ENCODE data around the gene ALPL.

The ALPL gene

DNA sequence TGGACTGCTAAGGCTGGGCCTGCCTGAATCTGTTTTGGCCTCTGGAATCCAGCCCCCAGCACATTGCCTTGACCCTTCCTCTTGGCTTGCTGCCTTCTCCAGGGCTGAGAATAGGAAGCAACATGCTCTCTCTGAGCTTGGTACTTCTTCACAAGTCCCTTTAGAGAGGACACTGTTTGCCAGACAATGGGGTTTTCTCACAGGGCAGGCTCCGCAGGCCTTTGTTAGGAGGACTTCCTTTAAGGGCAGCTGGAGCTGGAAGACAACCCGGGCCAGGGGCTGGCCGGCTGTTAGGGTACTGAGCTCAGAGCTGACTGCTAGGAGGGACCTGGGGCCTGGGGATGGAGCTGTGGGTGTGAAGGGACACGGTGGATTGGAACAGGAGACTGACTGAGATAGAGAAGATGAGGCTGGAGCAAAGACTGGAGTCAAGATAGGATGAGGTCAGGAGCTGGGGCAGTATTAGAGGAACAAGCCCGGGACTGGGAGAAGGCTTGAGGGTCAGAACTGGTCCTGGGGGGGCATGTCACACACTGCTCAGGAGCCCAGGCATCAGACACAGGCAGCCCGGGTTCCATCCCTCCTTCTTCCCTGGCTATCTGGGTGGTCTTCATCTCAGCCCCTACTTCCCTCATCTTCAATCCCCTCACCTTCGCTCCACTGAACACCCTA lies 5.4 kb upstream of the ALPL start:
- no peaks in the 10 kb centered on the region for H3K4me1 ChIP-seq (ENCODE audit: control insufficient read depth, insufficient read depth, low read length)
- H3K27ac ChIP-seq (ENCODE audit: extremely low read depth, low read depth, low read length): no peak overlapping the region
- POLR2A ChIA-PET: no interaction called here
- no peaks in the 10 kb centered on the region for H3K9me3 ChIP-seq (ENCODE audit: control insufficient read depth, insufficient read depth, low read depth, low read length)
- CTCF ChIA-PET: interaction anchor here (0.6 kb wide), 2 partner anchors 53 to 179 kb away, joined by 3 to 5 read pairs; no protein-coding TSS in a partner anchor
- H3K36me3 ChIP-seq (ENCODE audit: control insufficient read depth in 2 of 2, insufficient read depth in 1 of 2, low read length in 2 of 2): no peaks in the 10 kb centered on the region
- H3K4me3 ChIP-seq (ENCODE audit: low read depth, low read length): no peak overlapping the region
- TF ChIP-seq KLF10 (tag by site-specific recombination; IDR thresholded peaks at IDR 0.05) (no peak), SP3 (tag by site-specific recombination; IDR thresholded peaks at IDR 0.05) (no peak), ZNF157 (tag by site-specific recombination; IDR thresholded peaks at IDR 0.05) (peak; percentile 61)

DNA sequence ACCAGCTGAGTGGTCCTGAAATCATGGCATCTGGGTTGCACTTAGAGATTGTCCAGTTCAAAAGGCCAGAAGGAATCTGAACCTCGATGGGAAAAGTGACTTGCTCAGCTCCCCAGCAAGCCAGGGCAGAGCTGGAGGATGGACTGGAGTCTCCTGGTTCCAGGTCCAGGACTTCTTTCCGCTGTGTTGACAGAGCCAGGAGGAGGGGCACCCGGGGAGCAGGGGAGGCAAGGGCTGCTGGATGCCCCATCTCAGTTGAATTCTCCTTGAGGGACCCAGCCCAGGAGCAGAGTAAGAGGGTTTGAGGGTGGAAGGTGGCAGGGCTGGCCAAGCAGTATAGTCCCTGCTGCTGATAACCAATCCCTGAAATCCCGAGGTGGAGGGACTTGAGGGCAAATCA lies 2.4 kb upstream of the ALPL start:
- POLR2A ChIA-PET: no interaction called here
- H3K9me3 ChIP-seq (ENCODE audit: control insufficient read depth, insufficient read depth, low read depth, low read length): no peaks in the 10 kb centered on the region
- H3K27ac ChIP-seq (ENCODE audit: extremely low read depth, low read depth, low read length): no peak overlapping the region
- H3K4me3 ChIP-seq (ENCODE audit: low read depth, low read length): no peak overlapping the region
- H3K4me1 ChIP-seq (ENCODE audit: control insufficient read depth, insufficient read depth, low read length): no peaks in the 10 kb centered on the region
- CTCF ChIA-PET: interaction anchor here (0.5 to 1.5 kb wide), 4 partner anchors 16 to 290 kb away, joined by 3 to 5 read pairs (median 3); no protein-coding TSS in a partner anchor
- no peaks in the 10 kb centered on the region for H3K36me3 ChIP-seq (ENCODE audit: control insufficient read depth in 2 of 2, insufficient read depth in 1 of 2, low read length in 2 of 2)
- TF ChIP-seq, protein P1, sequence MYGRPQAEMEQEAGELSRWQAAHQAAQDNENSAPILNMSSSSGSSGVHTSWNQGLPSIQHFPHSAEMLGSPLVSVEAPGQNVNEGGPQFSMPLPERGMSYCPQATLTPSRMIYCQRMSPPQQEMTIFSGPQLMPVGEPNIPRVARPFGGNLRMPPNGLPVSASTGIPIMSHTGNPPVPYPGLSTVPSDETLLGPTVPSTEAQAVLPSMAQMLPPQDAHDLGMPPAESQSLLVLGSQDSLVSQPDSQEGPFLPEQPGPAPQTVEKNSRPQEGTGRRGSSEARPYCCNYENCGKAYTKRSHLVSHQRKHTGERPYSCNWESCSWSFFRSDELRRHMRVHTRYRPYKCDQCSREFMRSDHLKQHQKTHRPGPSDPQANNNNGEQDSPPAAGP (tag by site-specific recombination; IDR thresholded peaks at IDR 0.05): no peak

- no peak overlapping the region for H3K4me3 ChIP-seq (ENCODE audit: low read depth, low read length)
- CTCF ChIA-PET: interaction anchor here (0.5 to 2.0 kb wide), 9 partner anchors 9 to 456 kb away, joined by 3 to 7 read pairs (median 3); no protein-coding TSS in a partner anchor
- H3K4me1 ChIP-seq (ENCODE audit: control insufficient read depth, insufficient read depth, low read length): no peaks in the 10 kb centered on the region
- H3K9me3 ChIP-seq (ENCODE audit: control insufficient read depth, insufficient read depth, low read depth, low read length): no peaks in the 10 kb centered on the region
- TF ChIP-seq ZNF274 (IDR thresholded peaks at IDR 0.05; ENCODE audit: low read length) (no peak), ZNF274 (tag by site-specific recombination; IDR thresholded peaks at IDR 0.05; ENCODE audit: borderline replicate concordance) (no peak), ZNF555 (tag by site-specific recombination; conservative IDR thresholded peaks at IDR 0.05) (no peak), PRDM6 (tag by site-specific recombination; IDR thresholded peaks at IDR 0.05) (no peak), ZNF48 (tag by site-specific recombination; IDR thresholded peaks at IDR 0.05) (no peak), AEBP2 (tag by site-specific recombination; IDR thresholded peaks at IDR 0.05; ENCODE audit: borderline replicate concordance) (no peak), ZFP37 (tag by site-specific recombination; IDR thresholded peaks at IDR 0.05) (no peak)
- TF ChIP-seq, protein P2, sequence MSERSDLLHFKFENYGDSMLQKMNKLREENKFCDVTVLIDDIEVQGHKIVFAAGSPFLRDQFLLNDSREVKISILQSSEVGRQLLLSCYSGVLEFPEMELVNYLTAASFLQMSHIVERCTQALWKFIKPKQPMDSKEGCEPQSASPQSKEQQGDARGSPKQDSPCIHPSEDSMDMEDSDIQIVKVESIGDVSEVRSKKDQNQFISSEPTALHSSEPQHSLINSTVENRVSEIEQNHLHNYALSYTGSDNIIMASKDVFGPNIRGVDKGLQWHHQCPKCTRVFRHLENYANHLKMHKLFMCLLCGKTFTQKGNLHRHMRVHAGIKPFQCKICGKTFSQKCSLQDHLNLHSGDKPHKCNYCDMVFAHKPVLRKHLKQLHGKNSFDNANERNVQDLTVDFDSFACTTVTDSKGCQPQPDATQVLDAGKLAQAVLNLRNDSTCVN (tag by site-specific recombination; optimal IDR thresholded peaks at IDR 0.05): no peak
- TF ChIP-seq, protein P3, sequence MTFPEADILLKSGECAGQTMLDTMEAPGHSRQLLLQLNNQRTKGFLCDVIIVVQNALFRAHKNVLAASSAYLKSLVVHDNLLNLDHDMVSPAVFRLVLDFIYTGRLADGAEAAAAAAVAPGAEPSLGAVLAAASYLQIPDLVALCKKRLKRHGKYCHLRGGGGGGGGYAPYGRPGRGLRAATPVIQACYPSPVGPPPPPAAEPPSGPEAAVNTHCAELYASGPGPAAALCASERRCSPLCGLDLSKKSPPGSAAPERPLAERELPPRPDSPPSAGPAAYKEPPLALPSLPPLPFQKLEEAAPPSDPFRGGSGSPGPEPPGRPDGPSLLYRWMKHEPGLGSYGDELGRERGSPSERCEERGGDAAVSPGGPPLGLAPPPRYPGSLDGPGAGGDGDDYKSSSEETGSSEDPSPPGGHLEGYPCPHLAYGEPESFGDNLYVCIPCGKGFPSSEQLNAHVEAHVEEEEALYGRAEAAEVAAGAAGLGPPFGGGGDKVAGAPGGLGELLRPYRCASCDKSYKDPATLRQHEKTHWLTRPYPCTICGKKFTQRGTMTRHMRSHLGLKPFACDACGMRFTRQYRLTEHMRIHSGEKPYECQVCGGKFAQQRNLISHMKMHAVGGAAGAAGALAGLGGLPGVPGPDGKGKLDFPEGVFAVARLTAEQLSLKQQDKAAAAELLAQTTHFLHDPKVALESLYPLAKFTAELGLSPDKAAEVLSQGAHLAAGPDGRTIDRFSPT (tag by site-specific recombination; IDR thresholded peaks at IDR 0.05): no peak
- no peaks in the 10 kb centered on the region for H3K36me3 ChIP-seq (ENCODE audit: control insufficient read depth in 2 of 2, insufficient read depth in 1 of 2, low read length in 2 of 2)
- no peak overlapping the region for H3K27ac ChIP-seq (ENCODE audit: extremely low read depth, low read depth, low read length)
- POLR2A ChIA-PET: no interaction called here
Measured at GRCh38 chr1:21507511-21508270, 1.5 kb upstream of the ALPL start.
